GM10248 (cell line): ENCODE results near the gene CSK.

Source experiments
- CTCF ChIA-PET: fragments of 300-600 bp; sonication (Branson Sonifier 250); formaldehyde crosslinking; extraction: SDS; loops from one replicate; lab custom pipeline; 2021; ENCODE audit warnings: antibody characterized with exemption; lab: Yijun Ruan, JAX
- POLR2A ChIA-PET: fragments of 350-650 bp; sonication (Branson Sonifier 250); formaldehyde crosslinking; extraction: SDS; loops from one replicate; lab custom pipeline; 2020; ENCODE audit warnings: antibody characterized with exemption; lab: Yijun Ruan, JAX
- DNase-seq: peaks from one replicate; pipeline ENCODE4 v3.0.0; 2012; ENCODE audit errors: extremely low spot score
- TF ChIP-seq, protein P1 (sequence below): IDR thresholded peaks from 2 replicates; pipeline ENCODE4 v1.5.1; 2012; ENCODE audit warnings: mild to moderate bottlenecking, low read depth; ENCODE audit errors: extremely low read depth, missing control alignments, control extremely low read depth

CSK gene

DNA sequence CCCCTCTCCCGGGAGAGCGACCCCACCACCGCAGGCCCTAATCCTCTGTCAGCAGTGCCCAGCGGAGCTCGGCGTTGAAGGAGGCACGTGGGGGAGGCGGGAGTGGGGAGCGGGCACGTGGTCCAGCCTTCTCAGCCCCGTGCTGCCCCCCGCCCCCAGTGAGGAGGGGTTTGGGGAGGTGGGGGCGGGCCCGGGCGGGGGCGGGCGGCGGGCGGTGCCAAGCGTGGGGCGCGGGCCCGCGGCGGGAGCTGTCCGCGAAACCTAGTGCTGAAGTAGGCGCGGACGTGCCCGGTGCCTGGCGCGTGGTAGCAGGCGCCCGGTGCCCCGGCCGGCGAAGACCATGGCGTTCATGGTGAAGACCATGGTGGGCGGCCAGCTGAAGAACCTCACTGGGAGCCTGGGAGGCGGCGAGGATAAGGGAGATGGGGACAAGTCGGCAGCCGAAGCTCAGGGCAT is 44.5 kb downstream of the CSK start, which contains the start of gene CPLX3:
CPLX3 (plus strand) TSS at position 264 of the 456 bp plus-strand sequence; CDS start at position 341, 77 bp downstream.
- CTCF ChIA-PET, result interaction anchor here (0.8 to 3.0 kb wide), 7 partner anchors 10 to 57 kb away, joined by 3 to 17 read pairs (median 5); no protein-coding TSS in a partner anchor
- TF ChIP-seq, protein P1, sequence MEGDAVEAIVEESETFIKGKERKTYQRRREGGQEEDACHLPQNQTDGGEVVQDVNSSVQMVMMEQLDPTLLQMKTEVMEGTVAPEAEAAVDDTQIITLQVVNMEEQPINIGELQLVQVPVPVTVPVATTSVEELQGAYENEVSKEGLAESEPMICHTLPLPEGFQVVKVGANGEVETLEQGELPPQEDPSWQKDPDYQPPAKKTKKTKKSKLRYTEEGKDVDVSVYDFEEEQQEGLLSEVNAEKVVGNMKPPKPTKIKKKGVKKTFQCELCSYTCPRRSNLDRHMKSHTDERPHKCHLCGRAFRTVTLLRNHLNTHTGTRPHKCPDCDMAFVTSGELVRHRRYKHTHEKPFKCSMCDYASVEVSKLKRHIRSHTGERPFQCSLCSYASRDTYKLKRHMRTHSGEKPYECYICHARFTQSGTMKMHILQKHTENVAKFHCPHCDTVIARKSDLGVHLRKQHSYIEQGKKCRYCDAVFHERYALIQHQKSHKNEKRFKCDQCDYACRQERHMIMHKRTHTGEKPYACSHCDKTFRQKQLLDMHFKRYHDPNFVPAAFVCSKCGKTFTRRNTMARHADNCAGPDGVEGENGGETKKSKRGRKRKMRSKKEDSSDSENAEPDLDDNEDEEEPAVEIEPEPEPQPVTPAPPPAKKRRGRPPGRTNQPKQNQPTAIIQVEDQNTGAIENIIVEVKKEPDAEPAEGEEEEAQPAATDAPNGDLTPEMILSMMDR, result no peak
- peak; percentile 69 for DNase-seq
- POLR2A ChIA-PET, result no interaction called here

DNA sequence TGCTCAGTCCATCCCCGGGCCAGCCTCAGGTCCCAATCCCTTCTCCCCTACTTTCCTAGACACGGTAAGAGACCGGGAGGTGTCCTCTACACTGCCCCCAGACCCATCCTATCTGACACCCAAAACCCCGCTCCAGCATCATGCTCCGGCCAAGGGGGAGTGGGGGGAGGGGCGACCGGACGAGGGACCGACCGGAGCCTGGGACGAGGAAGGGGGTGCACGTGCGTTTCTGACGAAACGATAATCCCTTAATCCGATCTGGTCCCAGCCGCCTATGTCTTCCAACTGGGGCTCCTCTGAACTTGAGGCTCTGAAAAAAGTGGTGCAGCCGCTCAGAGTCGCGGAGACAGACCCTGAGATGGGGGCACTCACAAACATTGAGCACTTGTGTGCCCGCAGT is 45.0 kb downstream of the CSK start:
- ChIA-PET POLR2A (no interaction called here), CTCF (interaction anchor here (1.3 to 3.0 kb wide), 8 partner anchors 9 to 57 kb away, joined by 3 to 17 read pairs (median 5); partner anchors contain the start of gene ULK3)
- TF ChIP-seq, protein P1, result no peak
- DNase-seq, result no peak

DNA sequence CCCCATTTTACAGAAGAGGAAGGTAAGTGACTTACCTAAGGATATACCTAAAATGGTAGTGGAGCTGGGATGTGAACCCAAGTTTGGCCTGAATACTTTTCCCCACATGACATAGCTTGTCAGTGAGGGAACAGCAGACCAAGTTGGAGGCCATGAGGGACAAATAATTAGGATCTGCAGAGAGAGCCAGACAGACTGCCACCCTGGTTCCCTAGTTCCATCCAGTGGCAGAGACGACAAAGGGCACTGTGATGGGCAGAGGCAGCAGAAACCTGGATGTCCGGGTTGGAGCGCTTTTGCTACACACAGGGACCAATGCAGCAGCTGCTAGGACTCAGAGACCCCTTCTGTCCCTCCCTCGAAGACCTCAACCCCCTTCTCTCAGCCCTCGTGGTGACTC is 45.7 kb downstream of the CSK start:
- ChIA-PET CTCF (interaction anchor here (0.7 to 3.0 kb wide), 9 partner anchors 9 to 74 kb away, joined by 3 to 17 read pairs (median 5); partner anchors contain the start of gene ULK3), POLR2A (no interaction called here)
- TF ChIP-seq, protein P1, result no peak
- DNase-seq, result no peak

DNA sequence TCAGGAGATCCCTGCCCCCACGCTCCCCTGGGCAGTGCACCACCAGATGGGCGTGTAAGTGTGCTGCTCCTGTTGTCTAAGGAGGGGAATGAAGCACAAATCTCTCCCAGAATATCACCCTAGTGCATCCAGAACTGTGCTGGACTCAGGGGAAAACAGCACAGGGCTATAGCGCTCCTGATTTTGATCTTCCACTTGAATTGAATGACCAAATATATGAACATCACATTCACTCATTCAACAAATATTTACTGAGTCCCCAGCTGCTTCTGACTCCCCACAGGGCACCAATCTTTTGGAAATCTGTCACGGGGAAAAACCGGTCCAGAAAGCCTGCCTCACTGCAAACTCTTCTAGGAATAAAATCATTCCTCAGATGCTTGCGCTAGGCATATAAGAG is 47.0 kb downstream of the CSK start:
- ChIA-PET CTCF (interaction anchor here (1.0 to 1.4 kb wide), 4 partner anchors 30 to 194 kb away, joined by 3 to 6 read pairs (median 4); no protein-coding TSS in a partner anchor), POLR2A (no interaction called here)
- TF ChIP-seq, protein P1, result no peak
- no peak for DNase-seq

DNA sequence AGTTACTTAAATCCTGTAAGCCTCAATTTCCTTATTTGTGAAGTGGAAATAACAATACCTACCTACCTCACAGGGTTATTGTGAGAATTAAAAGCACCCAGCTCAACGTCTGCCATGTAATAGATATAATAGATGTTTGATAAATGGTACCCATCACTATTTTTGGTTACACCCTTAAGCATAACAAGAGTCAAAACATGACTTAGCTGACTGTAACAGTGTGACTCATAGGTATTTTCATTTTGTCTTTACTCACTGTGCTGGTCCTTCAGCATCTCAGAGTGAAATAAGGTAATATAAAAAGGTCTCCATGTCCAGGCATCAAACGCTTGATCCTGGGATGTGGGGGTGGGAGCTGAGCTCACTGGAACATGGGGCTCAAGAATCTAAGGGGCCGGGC is 47.6 kb downstream of the CSK start:
- CTCF ChIA-PET, result interaction anchor here (0.9 to 2.0 kb wide), 8 partner anchors 13 to 195 kb away, joined by 3 to 7 read pairs (median 4); partner anchors contain the start of gene ULK3
- TF ChIP-seq, protein P1, result no peak
- POLR2A ChIA-PET, result interaction anchor here (0.6 kb wide), 1 partner anchor 21 kb away, joined by 3 read pairs; no protein-coding TSS in a partner anchor

DNA sequence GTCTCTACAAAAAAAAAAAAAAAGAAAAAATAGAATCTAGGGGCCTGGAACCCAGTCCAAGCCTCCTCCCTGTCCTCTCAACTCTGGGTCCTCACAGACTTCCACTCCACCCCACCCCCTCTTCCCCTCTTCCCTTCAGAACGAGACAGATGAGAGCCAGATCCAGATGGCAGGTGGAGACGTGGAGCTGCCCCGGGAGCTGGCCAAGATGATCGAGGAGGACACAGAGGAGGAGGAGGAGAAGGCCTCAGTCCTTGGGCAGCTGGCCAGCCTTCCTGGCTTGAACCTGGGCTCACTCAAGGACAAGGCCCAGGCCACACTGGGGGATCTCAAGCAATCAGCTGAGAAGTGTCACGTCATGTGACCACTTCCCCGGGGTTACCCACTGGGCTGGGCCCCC is 48.1 kb downstream of the CSK start:
- DNase-seq, result no peak
- CTCF ChIA-PET, result interaction anchor here (0.7 to 2.0 kb wide), 7 partner anchors 12 to 121 kb away, joined by 3 to 7 read pairs (median 3); partner anchors contain the start of genes LMAN1L and ULK3
- POLR2A ChIA-PET, result interaction anchor here (0.6 kb wide), 1 partner anchor 21 kb away, joined by 3 read pairs; no protein-coding TSS in a partner anchor
- TF ChIP-seq, protein P1, result no peak

More for the DNA sequence above, 47.6 kb downstream of the CSK start:
- DNase-seq, result no peak
